KBM-7 (cell line): Measurements from ENCODE around the gene IQCK.
"Not testable (repeated sequence)": the region's sequence is repeated elsewhere in the genome, so short reads cannot be mapped to it uniquely, and the experiment has no call there.

ENCODE experiments used
- DNase-seq: peaks from one replicate; pipeline ENCODE4 v3.0.0-alpha.2; 2015
- in situ Hi-C: fragments of 300-500 bp; cut with MboI; formaldehyde crosslinking; loops from 2 replicates; pipeline ENCODE4 v1.14.3; 2020; ENCODE audit warnings: low sequenced_read_pairs, low pct_unique_long_range_greater_than_20kb, mixed read lengths

IQCK gene

GRCh38 chr16:19713697-19714096, 4.4 kb upstream of the IQCK start:
- in situ Hi-C loops, result no loop called here
- DNase-seq, result no peak

- in situ Hi-C loops, result no loop called here
- DNase-seq, result no peak
Observed at GRCh38 chr16:19715566-19715965, 2.5 kb upstream of the IQCK start.

GRCh38 chr16:19716183-19716582, 1.9 kb upstream of the IQCK start:
- in situ Hi-C loops, result no loop called here

GRCh38 chr16:19716728-19717127, 1.3 kb upstream of the IQCK start:
- in situ Hi-C loops, DNase-seq: not testable (repeated sequence)

More at GRCh38 chr16:19716183-19716582, 1.9 kb upstream of the IQCK start:
- no peak for DNase-seq

- DNase-seq, result no peak
- in situ Hi-C loops, result no loop called here
Observed at GRCh38 chr16:19717314-19717713, 757 bp upstream of the IQCK start.

- no peak for DNase-seq
- in situ Hi-C loops, result no loop called here
Observed at GRCh38 chr16:19718624-19718965, 524 bp downstream of the IQCK start.

GRCh38 chr16:19722269-19722952, 4.3 kb downstream of the IQCK start:
- DNase-seq, result peak; percentile 27
- in situ Hi-C loops, result no loop called here

GRCh38 chr16:19722981-19723380, 4.9 kb downstream of the IQCK start:
- no peak for DNase-seq

GRCh38 chr16:19728636-19728965, 10.5 kb downstream of the IQCK start:
- in situ Hi-C loops, result no loop called here
- no peak for DNase-seq

More at GRCh38 chr16:19722981-19723380, 4.9 kb downstream of the IQCK start:
- in situ Hi-C loops, result no loop called here

- in situ Hi-C loops, result no loop called here
- DNase-seq, result no peak
Observed at GRCh38 chr16:19733551-19733950, 15.5 kb downstream of the IQCK start.

GRCh38 chr16:19735074-19735867, 17.2 kb downstream of the IQCK start:
- in situ Hi-C loops, result no loop called here
- no peak for DNase-seq

GRCh38 chr16:19737306-19738038, 19.4 kb downstream of the IQCK start:
- in situ Hi-C loops, result no loop called here
- peak; percentile 88 for DNase-seq

- no peak for DNase-seq
- in situ Hi-C loops, result no loop called here
Observed at GRCh38 chr16:19741354-19741753, 23.3 kb downstream of the IQCK start.

- in situ Hi-C loops, result no loop called here
- no peak for DNase-seq
Observed at GRCh38 chr16:19743816-19744159, 25.7 kb downstream of the IQCK start.

- in situ Hi-C loops, result no loop called here
- no peak for DNase-seq
Observed at GRCh38 chr16:19744670-19745069, 26.6 kb downstream of the IQCK start.

- no peak for DNase-seq
- in situ Hi-C loops, result no loop called here
Observed at GRCh38 chr16:19745286-19746010, 27.4 kb downstream of the IQCK start.

- in situ Hi-C loops, result no loop called here
- DNase-seq, result no peak
Observed at GRCh38 chr16:19746561-19746960, 28.5 kb downstream of the IQCK start.

GRCh38 chr16:19748389-19749168, 30.5 kb downstream of the IQCK start:
- DNase-seq, result no peak
- in situ Hi-C loops, result no loop called here

- no peak for DNase-seq
- in situ Hi-C loops, result no loop called here
Observed at GRCh38 chr16:19749571-19750080, 31.6 kb downstream of the IQCK start.
